K562 (cell line): ENCODE measurements around the gene ABCG1. TPM values are rescaled to one million over a fixed set of nuclear protein-coding genes. Genes with fewer than 3 reads are reported as not detected.

ENCODE experiments used
- ATAC-seq: fragments of 200-7000 bp; cut with Tn5 transposase; 3 replicates; pipeline ENCODE4 v1.9.1; 2020; ENCODE audit warnings: moderate library complexity
- BruUV-seq: library from RNA; stranded (reverse); fragments of 400-500 nt; replicated peaks from 2 replicates; lab custom pipeline; 2021; lab: Mats Ljungman, UMichigan
- CTCF ChIA-PET: fragments of 300-600 bp; formaldehyde crosslinking; extraction: SDS; loops from one replicate; lab custom pipeline; 2021; ENCODE audit warnings: low intra/inter-chr PET ratio; lab: Yijun Ruan, JAX
- POLR2A ChIA-PET: fragments of 300-600, 350-650 bp; sonication (Branson Sonifier 250); formaldehyde crosslinking; extraction: SDS; loops from one replicate; lab custom pipeline; 2021; ENCODE audit warnings: antibody characterized with exemption, inconsistent platforms; lab: Yijun Ruan, JAX
- DNase-seq, 4 experiments: peaks; one replicate each; pipeline versions ENCODE4 v3.0.0 to v3.0.0-alpha.2; 2011 to 2018; ENCODE audit warnings: low spot score in 3 of 4, mixed read lengths in 3 of 4; ENCODE audit errors: extremely low read depth in 1 of 4
- FAIRE-seq: peaks from 2 replicates; lab custom pipeline; 2011; peaks lifted over from hg19 to GRCh38; lab: Jason Lieb, UNC
- H2AFZ ChIP-seq: 2 replicates; pipeline ENCODE4 v1.6.0; 2011; ENCODE audit warnings: low read depth, low read length, control low read depth, inconsistent platforms
- H3K27ac ChIP-seq: fragments of 200-600 bp; 3 replicates; pipeline ENCODE4 v1.8.0; 2011; ENCODE audit warnings: low read depth, mild to moderate bottlenecking, control low read depth, inconsistent platforms, low read length, moderate library complexity, mixed read lengths; ENCODE audit errors: extremely low read depth
- H3K27me3 ChIP-seq, 2 experiments: fragments of 300-600 bp in 1 of 2; 2 replicates in 1 of 2; 3 replicates in 1 of 2; pipeline versions ENCODE4 v1.6.0 to v1.8.0; 2011; ENCODE audit warnings: inconsistent platforms in 2 of 2, low read length in 2 of 2, mild to moderate bottlenecking in 1 of 2, mixed read lengths in 1 of 2, moderate library complexity in 1 of 2; ENCODE audit not compliant: control insufficient read depth in 2 of 2, insufficient read depth in 2 of 2
- H3K36me3 ChIP-seq: fragments of 300-600 bp; 3 replicates; pipeline ENCODE4 v1.8.0; 2011; ENCODE audit warnings: mild to moderate bottlenecking, low read length, inconsistent platforms; ENCODE audit not compliant: control insufficient read depth, insufficient read depth
- H3K4me1 ChIP-seq, 2 experiments: fragments of 200-600 bp in 1 of 2; replicated peaks in 1 of 2; 2 replicates in 1 of 2; 3 replicates in 1 of 2; pipeline versions ENCODE4 v1.5.1 to v1.8.0; 2011; ENCODE audit warnings: inconsistent platforms in 2 of 2, low read length in 2 of 2, mild to moderate bottlenecking in 1 of 2, mixed read lengths in 1 of 2, moderate library complexity in 1 of 2; ENCODE audit not compliant: control insufficient read depth in 2 of 2, insufficient read depth in 2 of 2
- H3K4me2 ChIP-seq: 2 replicates; pipeline ENCODE4 v1.6.1; 2011; ENCODE audit warnings: low read length, control low read depth, inconsistent platforms, mixed read lengths; ENCODE audit not compliant: insufficient read depth
- H3K4me3 ChIP-seq: fragments of 200-600 bp; sonication (generic), shearing (Covaris generic); 2 replicates; pipeline ENCODE4 v1.5.1; 2016; ENCODE audit warnings: control low read depth, inconsistent platforms
- H3K79me2 ChIP-seq: fragments of 200-600 bp; 3 replicates; pipeline ENCODE4 v1.8.0; 2011; ENCODE audit warnings: low read length, inconsistent platforms; ENCODE audit not compliant: control insufficient read depth, insufficient read depth
- H3K9ac ChIP-seq, 2 experiments: 2 replicates each; pipeline versions ENCODE4 v1.6.0 to v1.6.1; 2011; ENCODE audit warnings: low read depth in 2 of 2, low read length in 2 of 2, control low read depth in 1 of 2, inconsistent platforms in 1 of 2, mild to moderate bottlenecking in 1 of 2, mixed read lengths in 1 of 2; ENCODE audit not compliant: insufficient read depth in 1 of 2
- H3K9me1 ChIP-seq: one replicate; pipeline ENCODE4 v1.6.0; 2011; ENCODE audit warnings: inconsistent platforms, mild to moderate bottlenecking, low read length, moderate library complexity; ENCODE audit not compliant: control insufficient read depth, insufficient read depth
- H3K9me3 ChIP-seq: replicated peaks from 2 replicates; pipeline ENCODE4 v1.5.1; 2011; ENCODE audit warnings: low read depth, low read length, inconsistent platforms; ENCODE audit not compliant: control insufficient read depth, insufficient read depth
- H4K20me1 ChIP-seq: replicated peaks from 2 replicates; pipeline ENCODE4 v1.6.1; 2011; ENCODE audit warnings: low read length, inconsistent platforms, mixed read lengths; ENCODE audit not compliant: control insufficient read depth, insufficient read depth
- ATF1 ChIP-seq, 2 experiments: fragments of 450-650 bp in 1 of 2; IDR thresholded peaks; 2 replicates each; pipeline ENCODE4 v1.6.1; 2016; ENCODE audit warnings: missing compliant biosample characterization in 1 of 2, missing genetic modification characterization in 1 of 2
- CHD4 ChIP-seq: fragments of 200-600 bp; sonication (generic); IDR thresholded peaks from 3 replicates; pipeline ENCODE4 v1.6.1; 2012; ENCODE audit warnings: low read depth, mild to moderate bottlenecking, mixed read lengths, low read length, inconsistent platforms; ENCODE audit not compliant: insufficient read depth, insufficient replicate concordance, poor library complexity, severe bottlenecking
- ERF ChIP-seq: fragments of 450-650 bp; formaldehyde crosslinking; IDR thresholded peaks from 2 replicates; pipeline ENCODE4 v1.4.0; 2020; ENCODE audit warnings: mild to moderate bottlenecking, mixed read lengths
- HDAC2 ChIP-seq: fragments of 450-650 bp; IDR thresholded peaks from 2 replicates; pipeline ENCODE4 v1.6.1; 2016; ENCODE audit warnings: mild to moderate bottlenecking
- LCOR ChIP-seq: sonication (generic); formaldehyde crosslinking; IDR thresholded peaks from 2 replicates; pipeline ENCODE4 v1.8.0; 2022; ENCODE audit warnings: mild to moderate bottlenecking, missing genetic modification reagents
- MAFG ChIP-seq: fragments of 450-650 bp; conservative IDR thresholded peaks from 2 replicates; pipeline ENCODE4 v1.6.1; 2016; ENCODE audit warnings: missing genetic modification characterization, missing compliant biosample characterization
- MCM5 ChIP-seq: fragments of 450-650 bp; IDR thresholded peaks from 2 replicates; pipeline ENCODE4 v1.6.1; 2016; ENCODE audit warnings: low read depth
- MYNN ChIP-seq, 2 experiments: sonication (generic); formaldehyde crosslinking in 1 of 2; IDR thresholded peaks; 2 replicates each; pipeline versions ENCODE4 v1.5.0 to v1.6.1; 2016 to 2020; ENCODE audit warnings: antibody characterized with exemption in 1 of 2, missing genetic modification reagents in 1 of 2
- NR0B1 ChIP-seq: fragments of 450-650 bp; IDR thresholded peaks from one replicate; pipeline ENCODE4 v1.6.1; 2018; ENCODE audit warnings: mild to moderate bottlenecking, moderate library complexity; ENCODE audit not compliant: partially characterized antibody
- SAFB2 ChIP-seq: fragments of 200-400 bp; formaldehyde crosslinking; IDR thresholded peaks from 2 replicates; pipeline ENCODE4 v1.6.1; 2018; ENCODE audit warnings: borderline replicate concordance, low read length, low read depth, moderate library complexity; ENCODE audit not compliant: severe bottlenecking
- SPI1 ChIP-seq: IDR thresholded peaks from 2 replicates; pipeline ENCODE4 v1.6.1; 2011; ENCODE audit warnings: low read depth, low read length, control low read depth, borderline replicate concordance
- ZBTB12 ChIP-seq: fragments of 250-450 bp; sonication (Bioruptor Pico); IDR thresholded peaks from 2 replicates; pipeline ENCODE4 v1.4.0; 2020
- ZNF408 ChIP-seq: fragments of 250-450 bp; sonication (Bioruptor Pico); IDR thresholded peaks from 2 replicates; pipeline ENCODE4 v1.4.0; 2020; ENCODE audit warnings: low read depth, mild to moderate bottlenecking, moderate library complexity
- ZNF551 ChIP-seq: fragments of 250-450 bp; sonication (Bioruptor Pico); IDR thresholded peaks from 2 replicates; pipeline ENCODE4 v1.5.0; 2021; ENCODE audit warnings: mild to moderate bottlenecking, moderate library complexity
- WGBS: fragments of 100-300 bp; shearing (Covaris generic); methylation state at CpG from one replicate; pipeline ENCODE4 v1.1.6; 2016; ENCODE audit warnings: low coverage, mixed read lengths; ENCODE audit not compliant: insufficient coverage; ENCODE audit errors: missing lambda C conversion rate; 5-methylcytosine and 5-hydroxymethylcytosine counted together
- in situ Hi-C: fragments of 300-500 bp; cut with MboI; formaldehyde crosslinking; loops from 4 replicates; pipeline ENCODE4 v1.15.0; 2018; ENCODE audit warnings: inconsistent platforms, mixed read lengths
- intact Hi-C: fragments of 100-400 bp; cut with micrococcal nuclease; formaldehyde crosslinking; loops from 2 replicates; pipeline ENCODE4 v1.14.2; 2022
- polyA plus RNA-seq, 8 experiments: library from polyadenylated mRNA; depleted of rRNA in 4 of 8; stranded (reverse) in 5 of 8; unstranded in 3 of 8; fragments of >200 nt; fragmentation: Nextera tagmentation in 2 of 8; fragmentation: Illumina TruSeq in 1 of 8; extraction: Ambion mirVana in 2 of 8; extraction: Trizol in 1 of 8; gene quantifications; 2 replicates each; pipeline versions ENCODE4 v1.2.1 to v1.2.3, GENCODE V29; 2011 to 2014; ENCODE audit warnings: inconsistent platforms in 1 of 8, missing spikeins in 1 of 8
- total RNA-seq, 7 experiments: library from RNA; depleted of rRNA in 6 of 7; stranded (reverse); fragments of >200 nt in 6 of 7; fragmentation: Illumina TruSeq in 2 of 7; extraction: Trizol in 2 of 7; gene quantifications; 2 replicates each; pipeline versions ENCODE4 v1.2.1 to v1.2.3, GENCODE V29; 2011 to 2021; ENCODE audit warnings: low replicate concordance in 1 of 7

ABCG1 gene
- total and polyA plus RNA-seq, 9 of the 15 experiments (the other 6 are each of a cell fraction or from before 2014, with no cell fraction given) = 0.04 to 0.09 TPM; not detected in 7

- Histone ChIP-seq H3K9ac (no peak overlapping the region), H3K4me2 (no peak overlapping the region), H3K79me2 (no peaks in the 10 kb centered on the region), H3K27ac (no peak overlapping the region), H4K20me1 (no peaks in the 10 kb centered on the region; the same call in 1 of the 2 replicates), H3K4me1 (peaks cover 17 to 23% of the 10 kb centered on the region in 2 experiments), H3K27me3 (peaks cover 53 to 78% of the 10 kb centered on the region in 2 experiments), H3K36me3 (no peaks in the 10 kb centered on the region), H3K9me3 (no peaks in the 10 kb centered on the region), H3K9me1 (peaks cover 4% of the 10 kb centered on the region), H2AFZ (no peak overlapping the region), H3K4me3 (no peak overlapping the region)
- TF ChIP-seq ZBTB12 (no peak), MAFG (tag) (no peak), MYNN (IDR thresholded peaks at IDR 0.05) (no peak), MYNN (CRISPR knock-in tag; IDR thresholded peaks at IDR 0.05) (no peak), SAFB2 (no peak), ZNF551 (no peak), ERF (CRISPR knock-in tag) (no peak), LCOR (no peak), ATF1 (CRISPR knock-in tag; IDR thresholded peaks at IDR 0.05) (no peak), ATF1 (tag; IDR thresholded peaks at IDR 0.05) (no peak), HDAC2 (no peak), CHD4 (no peak), NR0B1 (no peak), MCM5 (no peak), SPI1 (no peak), ZNF408 (CRISPR knock-in tag) (no peak)
- WGBS = 6% methylated on average over 8 of the region's 8 CpGs
- CTCF ChIA-PET = no interaction called here
- POLR2A ChIA-PET = no interaction called here
- FAIRE-seq (no peak), ATAC-seq (no peak), DNase-seq (no peak)
- no TSS peak for BruUV-seq
- intact Hi-C loops = no loop called here
- in situ Hi-C loops = no loop called here
Measured at GRCh38 chr21:42232176-42232825, 13.4 kb downstream of the ABCG1 start.
